ENCODE measurements around the gene RAB44.

DNA sequence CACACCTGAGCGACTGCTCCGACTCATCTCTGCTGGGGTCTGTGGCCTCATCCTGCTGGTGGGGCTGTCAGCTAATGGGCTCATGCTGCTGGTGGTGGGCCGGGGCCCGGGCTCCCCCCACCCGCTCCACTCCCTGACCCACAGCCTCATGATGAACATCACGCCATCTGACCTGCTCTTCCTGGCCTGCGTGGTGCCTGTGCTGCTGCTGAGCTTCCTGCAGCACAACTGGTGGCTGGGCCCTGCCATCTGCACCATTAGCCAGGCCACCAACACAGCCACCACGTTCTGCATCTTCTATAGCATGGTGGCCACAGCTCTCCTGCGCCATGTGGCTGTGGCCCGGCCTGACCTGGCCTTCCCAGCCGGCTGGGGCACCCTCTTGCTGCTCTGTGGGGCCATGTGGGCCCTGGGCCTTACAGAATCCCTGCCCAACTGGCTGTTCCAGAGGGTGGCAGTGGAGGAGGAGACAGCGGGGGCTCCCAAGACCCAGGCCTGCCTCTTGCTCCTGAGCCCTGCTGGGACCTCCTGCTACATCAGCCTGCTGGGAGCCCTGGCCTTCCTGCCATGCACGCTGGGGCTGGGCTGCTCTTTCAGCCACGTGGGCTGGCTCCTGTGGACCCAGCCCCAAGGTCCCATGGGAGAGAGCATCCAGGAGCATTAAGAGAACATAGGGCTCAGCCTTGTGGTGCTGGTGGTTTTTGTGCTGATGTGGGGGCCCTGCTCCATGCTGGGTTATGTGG is 39.6 kb downstream of the RAB44 start:
- TF ChIP-seq, protein P1, sequence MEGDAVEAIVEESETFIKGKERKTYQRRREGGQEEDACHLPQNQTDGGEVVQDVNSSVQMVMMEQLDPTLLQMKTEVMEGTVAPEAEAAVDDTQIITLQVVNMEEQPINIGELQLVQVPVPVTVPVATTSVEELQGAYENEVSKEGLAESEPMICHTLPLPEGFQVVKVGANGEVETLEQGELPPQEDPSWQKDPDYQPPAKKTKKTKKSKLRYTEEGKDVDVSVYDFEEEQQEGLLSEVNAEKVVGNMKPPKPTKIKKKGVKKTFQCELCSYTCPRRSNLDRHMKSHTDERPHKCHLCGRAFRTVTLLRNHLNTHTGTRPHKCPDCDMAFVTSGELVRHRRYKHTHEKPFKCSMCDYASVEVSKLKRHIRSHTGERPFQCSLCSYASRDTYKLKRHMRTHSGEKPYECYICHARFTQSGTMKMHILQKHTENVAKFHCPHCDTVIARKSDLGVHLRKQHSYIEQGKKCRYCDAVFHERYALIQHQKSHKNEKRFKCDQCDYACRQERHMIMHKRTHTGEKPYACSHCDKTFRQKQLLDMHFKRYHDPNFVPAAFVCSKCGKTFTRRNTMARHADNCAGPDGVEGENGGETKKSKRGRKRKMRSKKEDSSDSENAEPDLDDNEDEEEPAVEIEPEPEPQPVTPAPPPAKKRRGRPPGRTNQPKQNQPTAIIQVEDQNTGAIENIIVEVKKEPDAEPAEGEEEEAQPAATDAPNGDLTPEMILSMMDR (conservative IDR thresholded peaks at IDR 0.05; ENCODE audit: low read depth, low read length), result no peak
- TF ChIP-seq SMC3 (IDR thresholded peaks at IDR 0.05; ENCODE audit: low read depth, low read length) (no peak), POLR2A (IDR thresholded peaks at IDR 0.05; ENCODE audit: low read depth, low read length) (no peak), CHD1 (IDR thresholded peaks at IDR 0.05; ENCODE audit: low read depth, low read length) (no peak), CEBPB (IDR thresholded peaks at IDR 0.05; ENCODE audit: low read depth, low read length) (no peak), RAD21 (IDR thresholded peaks at IDR 0.05; ENCODE audit: low read length) (no peak), FOS (IDR thresholded peaks at IDR 0.05; ENCODE audit: low read depth, low read length) (no peak), MAZ (IDR thresholded peaks at IDR 0.05; ENCODE audit: borderline replicate concordance, low read depth, low read length) (no peak), RCOR1 (IDR thresholded peaks at IDR 0.05; ENCODE audit: insufficient replicate concordance, low read length) (no peak), MAFK (IDR thresholded peaks at IDR 0.05; ENCODE audit: low read depth, low read length) (no peak)
- TF ChIP-seq, protein P2, sequence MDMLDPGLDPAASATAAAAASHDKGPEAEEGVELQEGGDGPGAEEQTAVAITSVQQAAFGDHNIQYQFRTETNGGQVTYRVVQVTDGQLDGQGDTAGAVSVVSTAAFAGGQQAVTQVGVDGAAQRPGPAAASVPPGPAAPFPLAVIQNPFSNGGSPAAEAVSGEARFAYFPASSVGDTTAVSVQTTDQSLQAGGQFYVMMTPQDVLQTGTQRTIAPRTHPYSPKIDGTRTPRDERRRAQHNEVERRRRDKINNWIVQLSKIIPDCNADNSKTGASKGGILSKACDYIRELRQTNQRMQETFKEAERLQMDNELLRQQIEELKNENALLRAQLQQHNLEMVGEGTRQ (IDR thresholded peaks at IDR 0.05; ENCODE audit: low read depth, low read length), result no peak

All from IMR-90 (cell line).